Neural cell (in vitro differentiated cells): ENCODE results near the gene ARHGEF7.

Experiments used
- CTCF ChIP-seq: fragments of 450-650 bp; IDR thresholded peaks from 2 replicates; pipeline ENCODE4 v1.5.1; 2014; ENCODE audit warnings: antibody characterized with exemption, mild to moderate bottlenecking, moderate library complexity; ENCODE audit not compliant: poor library complexity, severe bottlenecking
- POLR2AphosphoS5 ChIP-seq: IDR thresholded peaks from 2 replicates; pipeline ENCODE4 v1.6.1; 2012
- REST ChIP-seq: IDR thresholded peaks from 2 replicates; pipeline ENCODE4 v1.6.1; 2012; ENCODE audit warnings: borderline replicate concordance

GRCh38 chr13:111140562-111141105 is 25.5 kb downstream of the ARHGEF7 start:
- TF ChIP-seq CTCF, result no peak
- TF ChIP-seq POLR2AphosphoS5, result no peak
- no peak for TF ChIP-seq REST
